GM23338 (cell line): ENCODE results near the gene RAB3B. TPM values are rescaled to one million over a fixed set of nuclear protein-coding genes. Genes with fewer than 3 reads are reported as not detected.

Experiments used
- ATAC-seq: fragments of 200-7000 bp; cut with Tn5 transposase; 3 replicates; pipeline ENCODE4 v1.9.1; 2020
- DNase-seq: peaks from one replicate; pipeline ENCODE4 v3.0.0-alpha.2; 2015; ENCODE audit warnings: low spot score
- H2AFZ ChIP-seq: fragments of 200-600 bp; sonication (generic); 2 replicates; pipeline ENCODE4 v1.8.0; 2016; ENCODE audit warnings: antibody characterized with exemption, mild to moderate bottlenecking, moderate library complexity
- H3F3A ChIP-seq: fragments of 200-600 bp; sonication (generic); replicated peaks from 2 replicates; pipeline ENCODE4 v1.8.0; 2017; ENCODE audit warnings: antibody characterized with exemption, mixed run types, low read depth
- H3K27ac ChIP-seq: fragments of 200-600 bp; sonication (generic); 2 replicates; pipeline ENCODE4 v1.6.1; 2016; ENCODE audit warnings: low read depth
- H3K27me3 ChIP-seq: fragments of 200-600 bp; sonication (generic); 2 replicates; pipeline ENCODE4 v1.8.0; 2016; ENCODE audit warnings: mild to moderate bottlenecking, mixed run types, moderate library complexity; ENCODE audit not compliant: insufficient read depth
- H3K36me3 ChIP-seq: fragments of 200-600 bp; sonication (generic); 2 replicates; pipeline ENCODE4 v1.8.0; 2016; ENCODE audit warnings: mild to moderate bottlenecking; ENCODE audit not compliant: insufficient read depth
- H3K4me1 ChIP-seq: fragments of 200-600 bp; sonication (generic); 2 replicates; pipeline ENCODE4 v1.8.0; 2016; ENCODE audit warnings: mild to moderate bottlenecking, moderate library complexity; ENCODE audit not compliant: insufficient read depth
- H3K4me2 ChIP-seq: fragments of 200-600 bp; sonication (generic); 2 replicates; pipeline ENCODE4 v1.7.1; 2017; ENCODE audit warnings: mixed run types
- H3K4me3 ChIP-seq: fragments of 200-600 bp; sonication (generic); 2 replicates; pipeline ENCODE4 v1.6.1; 2016; ENCODE audit warnings: mixed run types
- H3K79me2 ChIP-seq: fragments of 200-600 bp; sonication (generic); replicated peaks from 2 replicates; pipeline ENCODE4 v1.8.0; 2017; ENCODE audit warnings: mild to moderate bottlenecking; ENCODE audit not compliant: insufficient read depth
- H3K9me2 ChIP-seq: fragments of 200-600 bp; sonication (generic); 2 replicates; pipeline ENCODE4 v1.8.0; 2017; ENCODE audit not compliant: insufficient read depth
- H4K20me1 ChIP-seq: fragments of 200-600 bp; sonication (generic); replicated peaks from 2 replicates; pipeline ENCODE4 v1.8.0; 2017; ENCODE audit warnings: mild to moderate bottlenecking; ENCODE audit not compliant: insufficient read depth
- H3K27ac Mint-ChIP-seq: 2 replicates; pipeline ENCODE4 v1.8.0; 2020; ENCODE audit warnings: inconsistent platforms, mild to moderate bottlenecking, moderate library complexity, mixed read lengths
- H3K27me3 Mint-ChIP-seq: 3 replicates; pipeline ENCODE4 v1.8.0; 2022; ENCODE audit warnings: low read depth, mild to moderate bottlenecking, moderate library complexity, mixed read lengths, inconsistent platforms; ENCODE audit not compliant: insufficient read depth, poor library complexity
- H3K36me3 Mint-ChIP-seq: 3 replicates; pipeline ENCODE4 v1.8.0; 2021; ENCODE audit warnings: low read depth, mild to moderate bottlenecking, inconsistent platforms, moderate library complexity, mixed read lengths
- H3K4me1 Mint-ChIP-seq: 3 replicates; pipeline ENCODE4 v1.8.0; 2020; ENCODE audit warnings: mild to moderate bottlenecking, inconsistent platforms, mixed read lengths
- H3K4me3 Mint-ChIP-seq: 3 replicates; pipeline ENCODE4 v1.8.0; 2021; ENCODE audit warnings: moderate library complexity, mild to moderate bottlenecking, inconsistent platforms, mixed read lengths
- H3K9me3 Mint-ChIP-seq: 3 replicates; pipeline ENCODE4 v1.8.0; 2020; ENCODE audit warnings: moderate library complexity, mild to moderate bottlenecking, inconsistent platforms, mixed read lengths
- CREB1 ChIP-seq: fragments of 250-450 bp; sonication (Bioruptor Pico); IDR thresholded peaks from 2 replicates; pipeline ENCODE4 v1.5.0; 2020; ENCODE audit warnings: low read depth, mild to moderate bottlenecking, moderate library complexity
- NANOG ChIP-seq: IDR thresholded peaks from 2 replicates; pipeline ENCODE4 v1.6.1; 2016; ENCODE audit warnings: antibody characterized with exemption, borderline replicate concordance
- POLR2AphosphoS5 ChIP-seq: IDR thresholded peaks from 2 replicates; pipeline ENCODE4 v1.6.1; 2016; ENCODE audit warnings: antibody characterized with exemption, low read depth
- STAT1 ChIP-seq: IDR thresholded peaks from one replicate; pipeline ENCODE4 v1.6.1; 2016; ENCODE audit warnings: antibody characterized with exemption; ENCODE audit not compliant: unreplicated experiment
- ZNF331 ChIP-seq: fragments of 250-450 bp; sonication (Bioruptor Pico); IDR thresholded peaks from 2 replicates; pipeline ENCODE4 v1.5.0; 2020; ENCODE audit warnings: low read depth, mild to moderate bottlenecking, moderate library complexity
- polyA plus RNA-seq: library from polyadenylated mRNA; unstranded; fragments of >200 nt; fragmentation: Nextera tagmentation; extraction: Ambion mirVana; gene quantifications from 2 replicates; pipeline ENCODE4 v1.2.1, GENCODE V29; 2016
- total RNA-seq: library from RNA; depleted of rRNA; stranded (reverse); fragments of >200 nt; shearing (Covaris generic); gene quantifications from 2 replicates; pipeline ENCODE4 v1.2.3, GENCODE V29; 2014
- TF ChIP-seq, protein P1 (sequence below): fragments of 250-450 bp; sonication (Bioruptor Pico); IDR thresholded peaks from 2 replicates; pipeline ENCODE4 v1.5.0; 2020; ENCODE audit warnings: mild to moderate bottlenecking, moderate library complexity

Gene RAB3B
- total and polyA plus RNA-seq, 2 experiments from 2014 or later: 18.3 to 37.9 TPM

DNA sequence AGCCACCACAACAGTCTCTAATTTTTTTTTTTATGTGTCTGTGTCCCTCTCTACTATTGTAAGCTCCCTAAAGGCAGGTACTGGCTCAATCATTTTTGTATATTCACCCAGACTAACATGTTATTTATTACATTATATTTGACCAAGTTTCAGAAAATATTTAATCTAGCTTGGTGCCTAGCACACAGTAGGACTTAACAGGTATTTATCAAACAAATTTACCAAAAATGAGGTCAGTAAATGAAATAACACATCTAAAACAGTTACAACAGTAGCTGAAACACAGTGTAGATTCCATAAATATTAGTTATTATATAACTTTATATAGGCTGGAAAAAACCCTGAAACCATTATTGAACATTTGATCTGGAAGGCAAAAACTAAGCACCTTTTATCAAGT, 114.7 kb downstream of the RAB3B start (continued):
- TF ChIP-seq, protein P1, sequence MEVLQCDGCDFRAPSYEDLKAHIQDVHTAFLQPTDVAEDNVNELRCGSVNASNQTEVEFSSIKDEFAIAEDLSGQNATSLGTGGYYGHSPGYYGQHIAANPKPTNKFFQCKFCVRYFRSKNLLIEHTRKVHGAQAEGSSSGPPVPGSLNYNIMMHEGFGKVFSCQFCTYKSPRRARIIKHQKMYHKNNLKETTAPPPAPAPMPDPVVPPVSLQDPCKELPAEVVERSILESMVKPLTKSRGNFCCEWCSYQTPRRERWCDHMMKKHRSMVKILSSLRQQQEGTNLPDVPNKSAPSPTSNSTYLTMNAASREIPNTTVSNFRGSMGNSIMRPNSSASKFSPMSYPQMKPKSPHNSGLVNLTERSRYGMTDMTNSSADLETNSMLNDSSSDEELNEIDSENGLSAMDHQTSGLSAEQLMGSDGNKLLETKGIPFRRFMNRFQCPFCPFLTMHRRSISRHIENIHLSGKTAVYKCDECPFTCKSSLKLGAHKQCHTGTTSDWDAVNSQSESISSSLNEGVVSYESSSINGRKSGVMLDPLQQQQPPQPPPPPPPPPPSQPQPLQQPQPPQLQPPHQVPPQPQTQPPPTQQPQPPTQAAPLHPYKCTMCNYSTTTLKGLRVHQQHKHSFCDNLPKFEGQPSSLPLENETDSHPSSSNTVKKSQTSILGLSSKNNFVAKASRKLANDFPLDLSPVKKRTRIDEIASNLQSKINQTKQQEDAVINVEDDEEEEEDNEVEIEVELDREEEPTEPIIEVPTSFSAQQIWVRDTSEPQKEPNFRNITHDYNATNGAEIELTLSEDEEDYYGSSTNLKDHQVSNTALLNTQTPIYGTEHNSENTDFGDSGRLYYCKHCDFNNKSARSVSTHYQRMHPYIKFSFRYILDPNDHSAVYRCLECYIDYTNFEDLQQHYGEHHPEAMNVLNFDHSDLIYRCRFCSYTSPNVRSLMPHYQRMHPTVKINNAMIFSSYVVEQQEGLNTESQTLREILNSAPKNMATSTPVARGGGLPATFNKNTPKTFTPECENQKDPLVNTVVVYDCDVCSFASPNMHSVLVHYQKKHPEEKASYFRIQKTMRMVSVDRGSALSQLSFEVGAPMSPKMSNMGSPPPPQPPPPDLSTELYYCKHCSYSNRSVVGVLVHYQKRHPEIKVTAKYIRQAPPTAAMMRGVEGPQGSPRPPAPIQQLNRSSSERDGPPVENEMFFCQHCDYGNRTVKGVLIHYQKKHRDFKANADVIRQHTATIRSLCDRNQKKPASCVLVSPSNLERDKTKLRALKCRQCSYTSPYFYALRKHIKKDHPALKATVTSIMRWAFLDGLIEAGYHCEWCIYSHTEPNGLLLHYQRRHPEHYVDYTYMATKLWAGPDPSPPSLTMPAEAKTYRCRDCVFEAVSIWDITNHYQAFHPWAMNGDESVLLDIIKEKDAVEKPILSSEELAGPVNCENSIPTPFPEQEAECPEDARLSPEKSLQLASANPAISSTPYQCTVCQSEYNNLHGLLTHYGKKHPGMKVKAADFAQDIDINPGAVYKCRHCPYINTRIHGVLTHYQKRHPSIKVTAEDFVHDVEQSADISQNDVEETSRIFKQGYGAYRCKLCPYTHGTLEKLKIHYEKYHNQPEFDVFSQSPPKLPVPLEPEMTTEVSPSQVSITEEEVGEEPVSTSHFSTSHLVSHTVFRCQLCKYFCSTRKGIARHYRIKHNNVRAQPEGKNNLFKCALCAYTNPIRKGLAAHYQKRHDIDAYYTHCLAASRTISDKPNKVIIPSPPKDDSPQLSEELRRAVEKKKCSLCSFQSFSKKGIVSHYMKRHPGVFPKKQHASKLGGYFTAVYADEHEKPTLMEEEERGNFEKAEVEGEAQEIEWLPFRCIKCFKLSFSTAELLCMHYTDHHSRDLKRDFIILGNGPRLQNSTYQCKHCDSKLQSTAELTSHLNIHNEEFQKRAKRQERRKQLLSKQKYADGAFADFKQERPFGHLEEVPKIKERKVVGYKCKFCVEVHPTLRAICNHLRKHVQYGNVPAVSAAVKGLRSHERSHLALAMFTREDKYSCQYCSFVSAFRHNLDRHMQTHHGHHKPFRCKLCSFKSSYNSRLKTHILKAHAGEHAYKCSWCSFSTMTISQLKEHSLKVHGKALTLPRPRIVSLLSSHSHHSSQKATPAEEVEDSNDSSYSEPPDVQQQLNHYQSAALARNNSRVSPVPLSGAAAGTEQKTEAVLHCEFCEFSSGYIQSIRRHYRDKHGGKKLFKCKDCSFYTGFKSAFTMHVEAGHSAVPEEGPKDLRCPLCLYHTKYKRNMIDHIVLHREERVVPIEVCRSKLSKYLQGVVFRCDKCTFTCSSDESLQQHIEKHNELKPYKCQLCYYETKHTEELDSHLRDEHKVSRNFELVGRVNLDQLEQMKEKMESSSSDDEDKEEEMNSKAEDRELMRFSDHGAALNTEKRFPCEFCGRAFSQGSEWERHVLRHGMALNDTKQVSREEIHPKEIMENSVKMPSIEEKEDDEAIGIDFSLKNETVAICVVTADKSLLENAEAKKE: no peak

DNA sequence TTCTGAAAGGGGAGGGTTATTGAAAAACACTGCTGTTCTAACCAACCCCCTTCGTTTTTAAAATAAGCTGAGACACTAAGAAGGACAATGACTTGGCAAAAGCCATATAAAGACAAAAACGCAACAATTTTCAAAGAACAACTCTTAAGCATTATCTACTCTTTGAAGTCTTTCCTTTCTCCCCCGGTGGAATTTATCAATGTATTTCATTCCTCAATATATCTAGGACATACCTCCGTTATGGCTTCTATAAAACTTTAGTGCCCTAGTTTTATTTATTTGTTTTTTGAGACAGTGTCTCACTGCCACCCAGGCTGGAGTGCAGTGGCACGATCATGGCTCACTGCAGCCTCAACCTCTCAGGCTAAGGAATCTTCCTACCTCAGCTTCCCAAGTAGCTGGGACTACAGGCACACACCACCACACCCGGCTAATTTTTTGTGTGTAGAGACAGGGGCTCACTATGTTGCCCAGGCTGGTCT, 115.2 kb downstream of the RAB3B start:
- H3K4me1 Mint-ChIP-seq: peaks cover 33% of the 10 kb centered on the region
- Histone ChIP-seq H3K4me2 (peak overlapping the region; percentile 89), H3F3A (peaks cover 4% of the 10 kb centered on the region; the same call in 1 of the 2 replicates), H3K9me2 (no peaks in the 10 kb centered on the region), H2AFZ (no peak overlapping the region), H3K4me1 (peaks cover 32% of the 10 kb centered on the region), H3K27me3 (no peaks in the 10 kb centered on the region), H3K79me2 (peaks cover 81% of the 10 kb centered on the region), H4K20me1 (peaks cover 20% of the 10 kb centered on the region), H3K36me3 (no peaks in the 10 kb centered on the region), H3K27ac (peak overlapping the region; percentile 21), H3K4me3 (peak overlapping the region; percentile 97)
- ATAC-seq (no peak), DNase-seq (no peak)
- H3K27me3 Mint-ChIP-seq: no peaks in the 10 kb centered on the region
- H3K4me3 Mint-ChIP-seq: peak overlapping the region; percentile 53
- H3K36me3 Mint-ChIP-seq: peaks cover 3% of the 10 kb centered on the region; the same call in 2 of the 3 replicates
- peak overlapping the region; percentile 90 for H3K27ac Mint-ChIP-seq
- H3K9me3 Mint-ChIP-seq: no peaks in the 10 kb centered on the region
- TF ChIP-seq, protein P1: no peak
- TF ChIP-seq STAT1 (no peak), ZNF331 (CRISPR knock-in tag) (no peak), POLR2AphosphoS5 (no peak), CREB1 (CRISPR knock-in tag) (no peak), NANOG (no peak)
